Measurements from ENCODE around the gene FOXN3. TPM values are rescaled to one million over a fixed set of nuclear protein-coding genes. Genes with fewer than 3 reads are reported as not detected.

Gene FOXN3
- polyA plus RNA-seq, 1 of the 3 experiments (the other 2 are of a cell fraction), result 9.8 TPM

- peak; percentile 48 for TF ChIP-seq JUND (IDR thresholded peaks at IDR 0.05)
- TF ChIP-seq MEF2A (IDR thresholded peaks at IDR 0.05; ENCODE audit: borderline replicate concordance, low read depth), result peak; percentile 60
- TF ChIP-seq FOSL2 (IDR thresholded peaks at IDR 0.05; ENCODE audit: borderline replicate concordance, low read depth), result peak; percentile 39
- TF ChIP-seq RAD21 (IDR thresholded peaks at IDR 0.05; ENCODE audit: low read length), result no peak
- Histone ChIP-seq H3K9me2 (no peaks in the 10 kb centered on the region), H3K4me3 (ENCODE audit: low read depth in 2 of 2, low read length in 1 of 2) (no peak overlapping the region), H3K27me3 (ENCODE audit: insufficient read depth) (no peaks in the 10 kb centered on the region), H2AFZ (ENCODE audit: low read depth) (no peak overlapping the region), H3K27ac (ENCODE audit: low read depth in 2 of 2, low read length in 1 of 2) (peak overlapping the region in 1 of 2 experiments; percentile 66; a peak in 2 of 4 replicates), H4K20me1 (ENCODE audit: insufficient read depth) (no peaks in the 10 kb centered on the region), H3K36me3 (replicated peaks in 1 of 2; ENCODE audit: control insufficient read depth in 1 of 2, insufficient read depth in 2 of 2, low read length in 1 of 2) (peaks cover 0 to 4% of the 10 kb centered on the region in 2 experiments), H3K79me2 (ENCODE audit: insufficient read depth) (peaks cover 18% of the 10 kb centered on the region), H3F3A (replicated peaks; ENCODE audit: insufficient read depth) (no peaks in the 10 kb centered on the region), H3K9ac (peak overlapping the region; percentile 16; the same call in 1 of the 2 replicates), H3K9me3 (no peaks in the 10 kb centered on the region), H3K4me2 (peak overlapping the region; percentile 58; the same call in 1 of the 2 replicates), H3K4me1 (ENCODE audit: control insufficient read depth in 1 of 2, insufficient read depth in 2 of 2, low read depth in 1 of 2, low read length in 1 of 2) (peaks cover 17 to 20% of the 10 kb centered on the region in 2 experiments; a peak in 2 of 4 replicates)
- CTCF ChIA-PET, result no interaction called here
- DNase-seq, result no peak
- POLR2A ChIA-PET, result no interaction called here
- WGBS (ENCODE audit: low lambda C conversion rate), result 67% methylated on average over 10 of the region's 10 CpGs
These were observed 45.2 kb downstream of the FOXN3 start for GRCh38 chr14:89371585-89372511.

DNA sequence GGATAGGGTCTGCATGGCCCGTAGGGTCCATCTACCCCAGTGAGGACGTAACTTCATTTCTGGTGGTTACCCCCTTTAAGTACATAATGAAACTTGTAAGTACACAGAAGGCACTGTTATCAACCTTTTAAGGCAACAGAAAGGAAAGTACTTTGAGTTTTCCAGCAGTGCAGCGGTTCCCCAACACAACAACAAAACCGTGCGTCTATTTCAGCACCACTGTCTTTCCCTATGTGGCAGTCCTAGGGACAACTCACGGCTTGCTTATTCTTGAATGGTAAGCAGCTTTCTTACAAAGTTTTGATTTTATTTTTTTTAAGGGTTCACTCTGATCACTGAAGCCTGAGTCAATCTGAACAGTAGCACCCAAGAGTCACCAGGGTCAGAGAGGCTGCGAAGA lies 46.3 kb downstream of the FOXN3 start:
- Histone ChIP-seq H4K20me1 (ENCODE audit: insufficient read depth) (no peaks in the 10 kb centered on the region), H3K4me1 (ENCODE audit: control insufficient read depth in 1 of 2, insufficient read depth in 2 of 2, low read depth in 1 of 2, low read length in 1 of 2) (peaks cover 18 to 20% of the 10 kb centered on the region in 2 experiments; a peak in 2 of 4 replicates), H3K79me2 (ENCODE audit: insufficient read depth) (peaks cover 18% of the 10 kb centered on the region), H2AFZ (ENCODE audit: low read depth) (no peak overlapping the region), H3K4me3 (ENCODE audit: low read depth in 2 of 2, low read length in 1 of 2) (no peak overlapping the region), H3F3A (replicated peaks; ENCODE audit: insufficient read depth) (no peaks in the 10 kb centered on the region), H3K4me2 (no peak overlapping the region), H3K9ac (no peak overlapping the region), H3K9me2 (no peaks in the 10 kb centered on the region), H3K9me3 (no peaks in the 10 kb centered on the region), H3K27ac (ENCODE audit: low read depth in 2 of 2, low read length in 1 of 2) (no peak overlapping the region), H3K36me3 (replicated peaks in 1 of 2; ENCODE audit: control insufficient read depth in 1 of 2, insufficient read depth in 2 of 2, low read length in 1 of 2) (peaks cover 0 to 4% of the 10 kb centered on the region in 2 experiments), H3K27me3 (ENCODE audit: insufficient read depth) (no peaks in the 10 kb centered on the region)
- ChIA-PET POLR2A (no interaction called here), CTCF (no interaction called here)
- no peak for DNase-seq
- WGBS (ENCODE audit: low lambda C conversion rate), result over 99% methylated on average over 7 of the region's 7 CpGs
- TF ChIP-seq YY1 (IDR thresholded peaks at IDR 0.05; ENCODE audit: low read depth) (no peak), SIN3A (IDR thresholded peaks at IDR 0.05; ENCODE audit: borderline replicate concordance, low read depth, low read length) (no peak), RAD21 (IDR thresholded peaks at IDR 0.05; ENCODE audit: low read length) (no peak), EP300 (IDR thresholded peaks at IDR 0.05; ENCODE audit: borderline replicate concordance in 1 of 2, low read depth in 1 of 2, low read length in 1 of 2) (no peak), TAF1 (IDR thresholded peaks at IDR 0.05; ENCODE audit: borderline replicate concordance, low read depth, low read length) (no peak), CTCF (IDR thresholded peaks at IDR 0.05) (no peak), NRF1 (IDR thresholded peaks at IDR 0.05; ENCODE audit: low read depth, low read length) (no peak), MAX (IDR thresholded peaks at IDR 0.05; ENCODE audit: low read depth) (no peak), FOXM1 (IDR thresholded peaks at IDR 0.05; ENCODE audit: low read depth) (no peak), MEF2A (IDR thresholded peaks at IDR 0.05; ENCODE audit: borderline replicate concordance, low read depth) (no peak), NFIC (IDR thresholded peaks at IDR 0.05; ENCODE audit: borderline replicate concordance) (no peak), TEAD4 (IDR thresholded peaks at IDR 0.05; ENCODE audit: borderline replicate concordance, insufficient read depth) (no peak), EZH2phosphoT487 (IDR thresholded peaks at IDR 0.05; ENCODE audit: borderline replicate concordance, low read depth) (no peak), IRF3 (IDR thresholded peaks at IDR 0.05; ENCODE audit: low read depth, low read length) (no peak), FOSL2 (IDR thresholded peaks at IDR 0.05; ENCODE audit: borderline replicate concordance, low read depth) (no peak), SMC3 (IDR thresholded peaks at IDR 0.05; ENCODE audit: low read depth, low read length) (no peak), RXRA (IDR thresholded peaks at IDR 0.05; ENCODE audit: borderline replicate concordance, low read depth) (no peak)
- TF ChIP-seq, protein P1, sequence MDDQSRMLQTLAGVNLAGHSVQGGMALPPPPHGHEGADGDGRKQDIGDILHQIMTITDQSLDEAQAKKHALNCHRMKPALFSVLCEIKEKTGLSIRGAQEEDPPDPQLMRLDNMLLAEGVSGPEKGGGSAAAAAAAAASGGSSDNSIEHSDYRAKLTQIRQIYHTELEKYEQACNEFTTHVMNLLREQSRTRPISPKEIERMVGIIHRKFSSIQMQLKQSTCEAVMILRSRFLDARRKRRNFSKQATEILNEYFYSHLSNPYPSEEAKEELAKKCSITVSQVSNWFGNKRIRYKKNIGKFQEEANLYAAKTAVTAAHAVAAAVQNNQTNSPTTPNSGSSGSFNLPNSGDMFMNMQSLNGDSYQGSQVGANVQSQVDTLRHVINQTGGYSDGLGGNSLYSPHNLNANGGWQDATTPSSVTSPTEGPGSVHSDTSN (IDR thresholded peaks at IDR 0.05), result no peak

All from SK-N-SH (cell line).